H7 (cell line): ENCODE results near the gene TPD52L3. TPM values are rescaled to one million over a fixed set of nuclear protein-coding genes. Genes with fewer than 3 reads are reported as not detected.

Source experiments
- DNase-seq: peaks from one replicate; pipeline ENCODE4 v3.0.0; 2012
- H3K27me3 ChIP-seq: 2 replicates; pipeline ENCODE4 v1.6.0; 2011; ENCODE audit warnings: mild to moderate bottlenecking, low read length; ENCODE audit not compliant: control insufficient read depth, insufficient read depth
- H3K36me3 ChIP-seq: replicated peaks from 2 replicates; pipeline ENCODE4 v1.5.1; 2011; ENCODE audit warnings: low read length; ENCODE audit not compliant: control insufficient read depth, insufficient read depth
- H3K4me3 ChIP-seq: 2 replicates; pipeline ENCODE4 v1.5.1; 2011; ENCODE audit warnings: low read depth, mild to moderate bottlenecking, control low read depth, low read length, moderate library complexity; ENCODE audit not compliant: insufficient read depth
- total RNA-seq: library from RNA; depleted of rRNA; stranded (reverse); fragments of >200 nt; shearing (Covaris generic); gene quantifications from 2 replicates; pipeline ENCODE4 v1.2.3, GENCODE V29; 2014; rRNA removed

The TPD52L3 gene
- total RNA-seq, 1 experiment from 2014 or later = not detected

GRCh38 chr9:6367128-6367890, 39.1 kb downstream of the TPD52L3 start:
- no peak for DNase-seq

GRCh38 chr9:6368831-6369230, 40.7 kb downstream of the TPD52L3 start:
- no peak overlapping the region for H3K4me3 ChIP-seq

More at GRCh38 chr9:6367128-6367890, 39.1 kb downstream of the TPD52L3 start:
- H3K4me3 ChIP-seq = no peak overlapping the region
- no peaks in the 10 kb centered on the region for H3K27me3 ChIP-seq
- H3K36me3 ChIP-seq = no peaks in the 10 kb centered on the region

More at GRCh38 chr9:6368831-6369230, 40.7 kb downstream of the TPD52L3 start:
- no peak for DNase-seq
- H3K27me3 ChIP-seq = no peaks in the 10 kb centered on the region
- H3K36me3 ChIP-seq = no peaks in the 10 kb centered on the region

Other genes with a start within 250 kb of the TPD52L3 start
- gene IL33, start 112.6 kb upstream of the TPD52L3 start, total RNA-seq = 0.33 and 1.2 TPM in 2 replicates
- gene UHRF2, start 84.8 kb downstream of the TPD52L3 start, total RNA-seq = 47.0 and 57.9 TPM in 2 replicates